Mesenteric fat pad (tissue), 1 donor: ENCODE data around the gene CCDC183. TPM values are rescaled to one million over a fixed set of nuclear protein-coding genes. Genes with fewer than 3 reads are reported as not detected.

Experiments
- DNase-seq: peaks from one replicate; pipeline ENCODE4 v3.0.0-alpha.2; 2020; ENCODE audit warnings: low spot score
- total RNA-seq: library from RNA; stranded (reverse); fragmentation: NEBNext Ultra II Directional; extraction: Animal tissue kit (Norgen Biotek cat#: 25700); gene quantifications from one replicate; pipeline ENCODE4 v1.2.1, GENCODE V29; 2021
- donor health status: DM: yes; HTN: yes; CAD: no.

CCDC183 gene
- total RNA-seq, 1 donor from 2014 or later, result 0.71 TPM

DNA sequence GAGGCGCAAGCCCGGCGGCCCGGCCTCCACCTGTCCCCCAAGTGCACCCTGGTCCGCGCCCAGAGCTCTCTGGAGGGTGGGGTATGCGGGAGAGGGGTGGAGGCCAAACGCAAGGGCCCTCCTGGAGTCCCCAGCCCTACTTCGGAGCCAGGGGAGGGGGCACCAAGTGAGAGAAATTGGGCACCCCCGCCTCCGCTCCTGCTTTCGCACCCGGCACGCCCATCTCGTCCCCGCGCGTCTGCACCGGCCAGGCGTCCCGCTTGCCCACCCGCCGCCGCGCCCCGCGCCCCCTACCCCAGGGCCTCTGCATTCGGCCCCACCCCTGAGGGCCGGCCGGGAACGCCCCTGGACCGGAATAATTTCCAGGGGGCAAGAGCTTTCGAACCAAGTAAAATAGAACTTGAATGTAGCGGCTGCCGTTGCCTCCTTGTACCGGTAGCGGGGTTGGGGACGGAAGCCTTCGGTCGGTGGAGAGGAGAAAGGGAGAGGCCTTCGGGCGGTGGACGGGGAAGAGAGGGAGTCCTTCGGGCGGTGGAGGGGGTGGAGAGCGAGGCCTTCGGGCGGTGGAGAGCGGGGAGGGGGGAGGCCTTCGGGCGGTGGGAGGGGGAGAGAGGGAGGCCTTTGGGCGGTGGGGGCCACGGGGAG, 52.4 kb downstream of the CCDC183 start:
- no peak for DNase-seq

- DNase-seq, result peak; percentile 100
Measured at GRCh38 chr9:136849038-136849959, 53.2 kb downstream of the CCDC183 start, which contains the start of gene PHPT1. Gene PHPT1, plus strand, starts transcription at chr9:136849409. Its CDS starts 22 bp downstream, at chr9:136849431.

- no peak for DNase-seq
Measured at GRCh38 chr9:136849960-136850865, 54.1 kb downstream of the CCDC183 start.

- DNase-seq, result no peak
Measured at GRCh38 chr9:136850866-136851775, 55.0 kb downstream of the CCDC183 start.

DNA sequence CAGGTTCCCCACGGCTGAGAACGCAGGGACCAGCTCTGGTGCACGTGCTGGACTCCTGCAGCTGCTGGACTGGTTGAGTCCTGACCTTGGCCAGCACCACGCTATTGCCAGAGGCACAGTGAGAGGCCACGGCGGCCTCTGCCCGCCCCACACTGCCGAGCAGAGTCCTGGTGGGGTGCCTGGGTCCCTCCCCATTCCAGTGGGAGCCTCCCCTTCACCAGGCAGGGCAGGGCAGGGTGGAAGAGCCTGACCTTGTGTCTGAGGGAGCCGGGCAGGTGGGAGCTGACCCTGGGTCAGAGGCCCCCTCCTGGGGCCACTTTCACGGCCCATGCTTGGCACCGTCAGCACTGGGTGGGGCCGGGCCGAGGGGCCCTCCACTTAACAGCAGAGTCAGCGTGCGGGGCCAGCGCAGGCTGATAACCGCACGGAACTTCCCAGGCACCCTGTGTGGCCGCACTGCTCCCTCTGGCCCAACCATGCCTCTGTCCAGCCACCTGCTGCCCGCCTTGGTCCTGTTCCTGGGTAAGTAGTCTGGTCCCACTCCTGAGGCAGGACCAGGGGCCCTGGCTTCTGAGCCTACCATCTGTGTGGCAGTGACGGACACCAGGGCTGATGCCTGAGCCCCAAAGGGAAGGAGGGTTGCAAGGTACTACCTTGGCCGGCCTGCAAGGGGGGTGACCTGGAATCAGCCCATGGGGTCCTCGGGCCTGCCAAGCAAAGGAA, 56.0 kb downstream of the CCDC183 start, which contains the start of gene MAMDC4:
Gene MAMDC4, plus strand, starts transcription at position 406 of the 723 bp plus-strand sequence. Its CDS starts 71 bp downstream, at position 477.
- no peak for DNase-seq

DNA sequence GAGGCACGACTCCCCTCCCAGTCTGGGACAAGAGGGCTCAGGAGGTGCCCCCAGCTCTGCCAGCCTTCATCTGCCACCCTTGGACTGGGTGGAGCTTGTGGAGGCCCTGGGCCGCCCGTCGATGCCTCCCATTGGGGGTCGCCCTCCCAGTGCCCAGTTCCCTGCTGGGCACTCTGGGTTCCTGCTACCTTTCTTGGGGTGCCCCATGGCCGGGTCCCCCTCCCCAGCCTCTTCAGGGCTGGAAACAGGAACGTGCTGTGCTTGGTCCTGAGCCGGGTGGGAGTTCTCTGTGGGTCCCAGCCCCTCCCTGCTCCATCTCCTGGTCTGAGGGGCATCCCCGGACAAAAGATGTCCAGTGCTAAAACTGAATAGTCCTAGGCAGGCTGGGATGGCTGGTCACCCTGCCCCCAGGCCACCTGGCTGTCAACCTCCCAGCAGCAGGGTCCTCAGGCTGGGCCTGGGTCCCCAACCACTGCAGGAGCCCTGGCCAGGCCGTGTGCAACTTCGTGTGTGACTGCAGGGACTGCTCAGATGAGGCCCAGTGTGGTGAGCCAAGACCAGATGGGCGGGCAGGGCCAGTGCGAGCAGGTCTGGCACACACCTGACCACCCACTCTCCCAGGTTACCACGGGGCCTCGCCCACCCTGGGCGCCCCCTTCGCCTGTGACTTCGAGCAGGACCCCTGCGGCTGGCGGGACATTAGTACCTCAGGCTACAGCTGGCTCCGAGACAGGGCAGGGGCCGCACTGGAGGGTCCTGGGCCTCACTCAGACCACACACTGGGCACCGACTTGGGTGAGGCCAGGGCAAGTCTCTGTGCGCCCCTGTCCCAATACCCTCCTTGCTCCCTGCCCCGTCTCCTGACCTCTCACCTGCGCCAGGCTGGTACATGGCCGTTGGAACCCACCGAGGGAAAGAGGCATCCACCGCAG, 56.8 kb downstream of the CCDC183 start:
- no peak for DNase-seq

DNA sequence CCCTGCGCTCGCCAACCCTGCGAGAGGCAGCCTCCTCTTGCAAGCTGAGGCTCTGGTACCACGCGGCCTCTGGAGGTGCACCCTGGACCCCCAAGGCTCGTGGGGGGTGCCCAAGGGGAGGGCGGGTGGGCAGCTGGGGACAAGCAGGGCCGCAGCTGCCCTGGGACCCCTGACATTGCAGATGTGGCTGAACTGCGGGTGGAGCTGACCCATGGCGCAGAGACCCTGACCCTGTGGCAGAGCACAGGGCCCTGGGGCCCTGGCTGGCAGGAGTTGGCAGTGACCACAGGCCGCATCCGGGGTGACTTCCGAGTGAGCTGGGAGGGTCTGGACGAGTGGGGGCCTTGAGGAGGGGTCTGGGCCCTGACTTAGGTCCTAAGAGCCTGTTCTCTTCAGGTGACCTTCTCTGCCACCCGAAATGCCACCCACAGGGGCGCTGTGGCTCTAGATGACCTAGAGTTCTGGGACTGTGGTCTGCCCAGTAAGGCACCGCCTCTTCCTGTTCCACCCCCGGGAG, 57.5 kb downstream of the CCDC183 start:
- DNase-seq, result no peak

DNA sequence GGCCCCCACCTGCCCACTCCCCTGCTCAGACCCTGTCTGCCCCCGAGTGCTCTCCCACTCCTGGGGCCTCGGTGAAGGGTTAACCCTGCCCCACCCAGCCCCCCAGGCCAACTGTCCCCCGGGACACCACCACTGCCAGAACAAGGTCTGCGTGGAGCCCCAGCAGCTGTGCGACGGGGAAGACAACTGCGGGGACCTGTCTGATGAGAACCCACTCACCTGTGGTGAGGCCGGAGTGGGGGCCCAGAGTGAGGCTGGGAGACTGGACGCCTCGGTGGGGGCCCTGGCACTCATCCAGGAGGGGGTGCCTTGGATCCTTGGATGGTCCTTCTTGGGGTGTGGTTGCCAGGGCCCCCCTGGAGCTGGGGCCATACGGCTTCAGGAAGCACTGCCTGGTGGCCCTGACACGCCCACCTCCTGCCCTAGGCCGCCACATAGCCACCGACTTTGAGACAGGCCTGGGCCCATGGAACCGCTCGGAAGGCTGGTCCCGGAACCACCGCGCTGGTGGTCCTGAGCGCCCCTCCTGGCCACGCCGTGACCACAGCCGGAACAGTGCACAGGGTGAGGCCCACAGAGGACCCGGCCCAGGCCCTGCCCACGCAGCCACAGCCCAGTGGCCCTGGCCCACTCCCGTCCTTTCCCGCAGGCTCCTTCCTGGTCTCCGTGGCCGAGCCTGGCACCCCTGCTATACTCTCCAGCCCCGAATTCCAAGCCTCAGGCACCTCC, 58.1 kb downstream of the CCDC183 start:
- no peak for DNase-seq

- DNase-seq, result no peak
Measured at GRCh38 chr9:136854842-136855460, 58.8 kb downstream of the CCDC183 start.

GRCh38 chr9:136855461-136856078, 59.4 kb downstream of the CCDC183 start:
- no peak for DNase-seq

GRCh38 chr9:136856079-136856476, 59.9 kb downstream of the CCDC183 start:
- no peak for DNase-seq

GRCh38 chr9:136856541-136857141, 60.5 kb downstream of the CCDC183 start:
- no peak for DNase-seq

DNA sequence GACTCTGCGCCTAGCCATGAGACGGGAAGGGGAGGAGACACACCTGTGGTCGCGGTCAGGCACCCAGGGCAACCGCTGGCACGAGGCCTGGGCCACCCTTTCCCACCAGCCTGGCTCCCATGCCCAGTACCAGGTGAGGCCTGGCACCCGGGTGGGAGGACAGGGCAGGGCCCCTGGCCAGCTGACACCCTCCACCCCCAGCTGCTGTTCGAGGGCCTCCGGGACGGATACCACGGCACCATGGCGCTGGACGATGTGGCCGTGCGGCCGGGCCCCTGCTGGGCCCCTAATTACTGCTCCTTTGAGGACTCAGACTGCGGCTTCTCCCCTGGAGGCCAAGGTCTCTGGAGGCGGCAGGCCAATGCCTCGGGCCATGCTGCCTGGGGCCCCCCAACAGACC, 61.0 kb downstream of the CCDC183 start:
- DNase-seq, result no peak
